T follicular helper cell (primary cell): ENCODE data around the gene TUBGCP6.

Source experiments
- DNase-seq: peaks from one replicate; pipeline ENCODE4 v3.0.0-alpha.2; 2020; ENCODE audit warnings: low read depth

Gene TUBGCP6

GRCh38 chr22:50226063-50226874, 18.6 kb downstream of the TUBGCP6 start:
- no peak for DNase-seq

- no peak for DNase-seq
Measured at GRCh38 chr22:50225200-50225969, 19.4 kb downstream of the TUBGCP6 start.

- DNase-seq, result no peak
Measured at GRCh38 chr22:50224071-50224470, 20.8 kb downstream of the TUBGCP6 start.

- no peak for DNase-seq
Measured at GRCh38 chr22:50222508-50222907, 22.3 kb downstream of the TUBGCP6 start.

GRCh38 chr22:50221410-50222300, 23.2 kb downstream of the TUBGCP6 start:
- no peak for DNase-seq

GRCh38 chr22:50220603-50221409, 24.0 kb downstream of the TUBGCP6 start:
- DNase-seq, result no peak

GRCh38 chr22:50219800-50220602, 24.8 kb downstream of the TUBGCP6 start:
- DNase-seq, result no peak

GRCh38 chr22:50218996-50219727, 25.7 kb downstream of the TUBGCP6 start:
- DNase-seq, result no peak

GRCh38 chr22:50218153-50218995, 26.4 kb downstream of the TUBGCP6 start:
- DNase-seq, result no peak

- DNase-seq, result no peak
Measured at GRCh38 chr22:50217543-50218152, 27.2 kb downstream of the TUBGCP6 start.

GRCh38 chr22:50216684-50217520, 27.9 kb downstream of the TUBGCP6 start:
- no peak for DNase-seq

- DNase-seq, result no peak
Measured at GRCh38 chr22:50216055-50216683, 28.7 kb downstream of the TUBGCP6 start.

- no peak for DNase-seq
Measured at GRCh38 chr22:50215297-50216054, 29.3 kb downstream of the TUBGCP6 start.

- no peak for DNase-seq
Measured at GRCh38 chr22:50213263-50213662, 31.6 kb downstream of the TUBGCP6 start.

- DNase-seq, result no peak
Measured at GRCh38 chr22:50211147-50211546, 33.7 kb downstream of the TUBGCP6 start.
